ENCODE results near the gene UROC1. TPM values are rescaled to one million over a fixed set of nuclear protein-coding genes. Genes with fewer than 3 reads are reported as not detected.

UROC1 gene
- total and polyA plus RNA-seq, 9 of the 15 experiments (the other 6 are each of a cell fraction or from before 2014, with no cell fraction given): not detected

DNA sequence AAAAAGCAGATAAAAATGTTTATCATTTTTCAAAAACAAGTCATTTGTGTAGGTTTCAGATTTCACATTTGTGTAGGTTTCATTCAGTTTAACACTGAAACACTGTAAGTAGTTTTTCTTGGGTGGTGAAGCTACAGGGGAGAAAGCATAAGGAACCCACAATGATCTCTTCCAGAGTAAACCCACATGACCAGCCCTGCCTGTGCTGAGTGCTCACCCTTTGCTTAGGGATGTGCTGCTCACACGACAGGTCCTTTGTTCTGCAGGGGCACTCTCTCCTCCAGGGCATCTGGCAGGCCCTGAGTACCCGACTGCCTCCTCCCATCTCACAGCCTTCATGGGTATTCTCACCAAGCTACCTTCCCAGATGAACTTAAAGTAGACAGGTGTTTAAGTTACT lies 70.8 kb downstream of the UROC1 start:
- Histone ChIP-seq H3K9me1 (ENCODE audit: control insufficient read depth, insufficient read depth, low read length) (no peaks in the 10 kb centered on the region), H3K4me1 (replicated peaks in 1 of 2; ENCODE audit: control insufficient read depth in 2 of 2, insufficient read depth in 2 of 2, low read length in 2 of 2) (no peaks in the 10 kb centered on the region), H3K9me3 (replicated peaks; ENCODE audit: control insufficient read depth, insufficient read depth, low read depth, low read length) (no peaks in the 10 kb centered on the region), H3K4me2 (ENCODE audit: insufficient read depth, low read length) (no peak overlapping the region), H3K27me3 (ENCODE audit: control insufficient read depth in 2 of 2, insufficient read depth in 2 of 2, low read length in 2 of 2) (no peaks in the 10 kb centered on the region; a peak in 1 of 5 replicates), H3K27ac (ENCODE audit: extremely low read depth, low read depth, low read length) (no peak overlapping the region), H4K20me1 (replicated peaks; ENCODE audit: control insufficient read depth, insufficient read depth, low read length) (no peaks in the 10 kb centered on the region), H3K4me3 (no peak overlapping the region), H3K36me3 (ENCODE audit: control insufficient read depth, insufficient read depth, low read length) (peaks cover 25% of the 10 kb centered on the region; the same call in 2 of the 3 replicates), H3K9ac (ENCODE audit: insufficient read depth in 1 of 2, low read depth in 2 of 2, low read length in 2 of 2) (no peak overlapping the region), H3K79me2 (ENCODE audit: control insufficient read depth, insufficient read depth, low read length) (no peaks in the 10 kb centered on the region), H2AFZ (ENCODE audit: low read depth, low read length) (no peak overlapping the region)
- ChIA-PET POLR2A (interaction anchor here (1.6 to 1.7 kb wide), 2 partner anchors 13 to 25 kb away, joined by 3 to 8 read pairs; no protein-coding TSS in a partner anchor), CTCF (ENCODE audit: low intra/inter-chr PET ratio) (no interaction called here)
- in situ Hi-C loops (cut with MboI) (no loop called here), intact Hi-C loops (cut with micrococcal nuclease) (no loop called here)
- FAIRE-seq: no peak
- ATAC-seq: no peak
- DNase-seq (ENCODE audit: extremely low read depth in 1 of 4, low spot score in 3 of 4): no peak
- TF ChIP-seq SRSF7 (optimal IDR thresholded peaks at IDR 0.05; ENCODE audit: low read depth, low read length) (no peak), CEBPG (CRISPR knock-in tag; IDR thresholded peaks at IDR 0.05) (no peak), CEBPG (tag; conservative IDR thresholded peaks at IDR 0.05 in 1 of 2, IDR thresholded peaks at IDR 0.05 in 1 of 2) (no peak), MTA3 (IDR thresholded peaks at IDR 0.05; ENCODE audit: borderline replicate concordance) (no peak), FOXK1 (CRISPR knock-in tag; IDR thresholded peaks at IDR 0.05; ENCODE audit: borderline replicate concordance) (no peak), TAF1 (IDR thresholded peaks at IDR 0.05; ENCODE audit: control insufficient read depth, extremely low read depth, insufficient read depth, low read length, severe bottlenecking) (no peak), HNRNPL (IDR thresholded peaks at IDR 0.05; ENCODE audit: low read depth, low read length) (no peak), HDAC2 (IDR thresholded peaks at IDR 0.05) (no peak), CTCFL (IDR thresholded peaks at IDR 0.05; ENCODE audit: borderline replicate concordance, insufficient read depth, low read depth, low read length, poor library complexity, severe bottlenecking) (no peak), ELK3 (CRISPR knock-in tag; IDR thresholded peaks at IDR 0.05) (no peak), SIN3B (IDR thresholded peaks at IDR 0.05; ENCODE audit: low read depth) (no peak), ZNF384 (IDR thresholded peaks at IDR 0.05; ENCODE audit: low read depth, low read length) (no peak), CBX8 (IDR thresholded peaks at IDR 0.05; ENCODE audit: borderline replicate concordance, extremely low read depth, low read depth, low read length, poor library complexity, severe bottlenecking) (no peak)
- TF ChIP-seq, protein P1, sequence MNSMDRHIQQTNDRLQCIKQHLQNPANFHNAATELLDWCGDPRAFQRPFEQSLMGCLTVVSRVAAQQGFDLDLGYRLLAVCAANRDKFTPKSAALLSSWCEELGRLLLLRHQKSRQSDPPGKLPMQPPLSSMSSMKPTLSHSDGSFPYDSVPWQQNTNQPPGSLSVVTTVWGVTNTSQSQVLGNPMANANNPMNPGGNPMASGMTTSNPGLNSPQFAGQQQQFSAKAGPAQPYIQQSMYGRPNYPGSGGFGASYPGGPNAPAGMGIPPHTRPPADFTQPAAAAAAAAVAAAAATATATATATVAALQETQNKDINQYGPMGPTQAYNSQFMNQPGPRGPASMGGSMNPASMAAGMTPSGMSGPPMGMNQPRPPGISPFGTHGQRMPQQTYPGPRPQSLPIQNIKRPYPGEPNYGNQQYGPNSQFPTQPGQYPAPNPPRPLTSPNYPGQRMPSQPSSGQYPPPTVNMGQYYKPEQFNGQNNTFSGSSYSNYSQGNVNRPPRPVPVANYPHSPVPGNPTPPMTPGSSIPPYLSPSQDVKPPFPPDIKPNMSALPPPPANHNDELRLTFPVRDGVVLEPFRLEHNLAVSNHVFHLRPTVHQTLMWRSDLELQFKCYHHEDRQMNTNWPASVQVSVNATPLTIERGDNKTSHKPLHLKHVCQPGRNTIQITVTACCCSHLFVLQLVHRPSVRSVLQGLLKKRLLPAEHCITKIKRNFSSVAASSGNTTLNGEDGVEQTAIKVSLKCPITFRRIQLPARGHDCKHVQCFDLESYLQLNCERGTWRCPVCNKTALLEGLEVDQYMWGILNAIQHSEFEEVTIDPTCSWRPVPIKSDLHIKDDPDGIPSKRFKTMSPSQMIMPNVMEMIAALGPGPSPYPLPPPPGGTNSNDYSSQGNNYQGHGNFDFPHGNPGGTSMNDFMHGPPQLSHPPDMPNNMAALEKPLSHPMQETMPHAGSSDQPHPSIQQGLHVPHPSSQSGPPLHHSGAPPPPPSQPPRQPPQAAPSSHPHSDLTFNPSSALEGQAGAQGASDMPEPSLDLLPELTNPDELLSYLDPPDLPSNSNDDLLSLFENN (IDR thresholded peaks at IDR 0.05; ENCODE audit: low read depth in 2 of 2, low read length in 2 of 2): no peak
- BruUV-seq (replicated peaks): no TSS peak
- 100% methylated on average over 1 of the region's 2 CpGs for WGBS (ENCODE audit: insufficient coverage, low coverage, missing lambda C conversion rate)
